Keratinocyte (primary cell): ENCODE results near the gene GLT1D1. TPM values are rescaled to one million over a fixed set of nuclear protein-coding genes. Genes with fewer than 3 reads are reported as not detected.

Experiments
- DNase-seq: peaks from one replicate; pipeline ENCODE4 v3.0.0-alpha.2; 2011; ENCODE audit warnings: low read depth, missing footprints, low spot score
- FAIRE-seq: peaks from 2 replicates; lab custom pipeline; 2011; peaks lifted over from hg19 to GRCh38; lab: Jason Lieb, UNC
- H2AFZ ChIP-seq: 2 replicates; pipeline ENCODE4 v1.6.0; 2012; ENCODE audit warnings: low read length, control low read depth, inconsistent platforms; ENCODE audit not compliant: control insufficient read depth
- H3K27ac ChIP-seq: 2 replicates; pipeline ENCODE4 v1.5.1; 2011; ENCODE audit warnings: low read length; ENCODE audit not compliant: control insufficient read depth, insufficient read depth
- H3K27me3 ChIP-seq: 3 replicates; pipeline ENCODE4 v1.6.0; 2011; ENCODE audit warnings: low read length; ENCODE audit not compliant: control insufficient read depth, insufficient read depth; ENCODE audit errors: extremely low read depth
- H3K36me3 ChIP-seq, 2 experiments: 2 replicates in 1 of 2; 3 replicates in 1 of 2; pipeline ENCODE4 v1.5.1; 2011; ENCODE audit warnings: low read length in 2 of 2, mild to moderate bottlenecking in 1 of 2; ENCODE audit not compliant: control insufficient read depth in 2 of 2, insufficient read depth in 2 of 2; ENCODE audit errors: extremely low read depth in 1 of 2
- H3K4me1 ChIP-seq: 3 replicates; pipeline ENCODE4 v1.5.1; 2011; ENCODE audit warnings: low read length; ENCODE audit not compliant: control insufficient read depth, insufficient read depth; ENCODE audit errors: extremely low read depth
- H3K4me2 ChIP-seq: 3 replicates; pipeline ENCODE4 v1.6.0; 2011; ENCODE audit warnings: low read depth, low read length; ENCODE audit not compliant: control insufficient read depth, insufficient read depth; ENCODE audit errors: extremely low read depth
- H3K4me3 ChIP-seq, 3 experiments: fragments of 200-600 bp in 1 of 3; sonication (generic) in 1 of 3; 2 replicates in 2 of 3; 3 replicates in 1 of 3; pipeline ENCODE4 v1.5.1; 2011 to 2016; ENCODE audit warnings: low read length in 3 of 3, mild to moderate bottlenecking in 3 of 3, control low read depth in 2 of 3, inconsistent platforms in 1 of 3, low read depth in 1 of 3, mixed read lengths in 1 of 3, mixed run types in 1 of 3, moderate library complexity in 1 of 3; ENCODE audit not compliant: control insufficient read depth in 2 of 3, insufficient read depth in 2 of 3; ENCODE audit errors: extremely low read depth in 1 of 3
- H3K79me2 ChIP-seq: 2 replicates; pipeline ENCODE4 v1.6.0; 2012; ENCODE audit warnings: low read length; ENCODE audit not compliant: control insufficient read depth, insufficient read depth
- H3K9ac ChIP-seq: 3 replicates; pipeline ENCODE4 v1.6.0; 2011; ENCODE audit warnings: low read length; ENCODE audit not compliant: control insufficient read depth, insufficient read depth; ENCODE audit errors: extremely low read depth
- H3K9me1 ChIP-seq: 3 replicates; pipeline ENCODE4 v1.6.0; 2011; ENCODE audit warnings: low read length; ENCODE audit not compliant: control insufficient read depth, insufficient read depth; ENCODE audit errors: extremely low read depth
- H3K9me3 ChIP-seq: 2 replicates; pipeline ENCODE4 v1.5.1; 2012; ENCODE audit warnings: low read depth, low read length; ENCODE audit not compliant: control insufficient read depth
- H4K20me1 ChIP-seq: 3 replicates; pipeline ENCODE4 v1.6.0; 2011; ENCODE audit warnings: low read length; ENCODE audit not compliant: control insufficient read depth, insufficient read depth; ENCODE audit errors: extremely low read depth
- CTCF ChIP-seq, 3 experiments: IDR thresholded peaks in 1 of 3; conservative IDR thresholded peaks in 1 of 3; optimal IDR thresholded peaks in 1 of 3; 2 replicates in 2 of 3; 3 replicates in 1 of 3; pipeline versions ENCODE3 to v1.5.1; 2011; ENCODE audit warnings: low read length in 3 of 3, mild to moderate bottlenecking in 3 of 3, moderate library complexity in 2 of 3, control low read depth in 1 of 3, inconsistent platforms in 1 of 3; ENCODE audit not compliant: insufficient read depth in 2 of 3; ENCODE audit errors: extremely low read depth in 1 of 3
- EZH2 ChIP-seq: IDR thresholded peaks from one replicate; pipeline ENCODE4 v1.6.1; 2012; ENCODE audit warnings: inconsistent platforms, mild to moderate bottlenecking, low read length, moderate library complexity
- dilution Hi-C: fragments of 300-500 bp; cut with MboI; formaldehyde crosslinking; loops from one replicate; pipeline ENCODE4 v1.7.0; 2020; ENCODE audit warnings: low sequenced_read_pairs; ENCODE audit not compliant: extremely low pct_ligation_motif_present
- polyA plus RNA-seq, 5 experiments: library from polyadenylated mRNA; depleted of rRNA in 3 of 5; stranded (reverse) in 3 of 5; stranded (forward) in 1 of 5; unstranded in 1 of 5; fragments of >200 nt; gene quantifications; 1 replicate in 1 of 5; 2 replicates in 3 of 5; 3 replicates in 1 of 5; pipeline versions ENCODE4 v1.2.1 to v1.2.3, GENCODE V29; 2011 to 2012; ENCODE audit warnings: missing spikeins in 2 of 5, low read depth in 1 of 5, low replicate concordance in 1 of 5

Gene GLT1D1
- polyA plus RNA-seq, 1 donor (not counting 4 experiments of a cell fraction or from before 2014, with no cell fraction given) = not detected

GRCh38 chr12:128818065-128819022 lies 34.9 kb upstream of the GLT1D1 start:
- H3K79me2 ChIP-seq = peaks cover 98% of the 10 kb centered on the region
- TF ChIP-seq CTCF (optimal IDR thresholded peaks at IDR 0.05 in 1 of 3, IDR thresholded peaks at IDR 0.05 in 1 of 3, conservative IDR thresholded peaks at IDR 0.05 in 1 of 3; ENCODE audit: extremely low read depth in 1 of 3, insufficient read depth in 2 of 3, low read length in 3 of 3) (no peak), EZH2 (no peak)
- H3K27ac ChIP-seq = peak overlapping the region; percentile 58
- H2AFZ ChIP-seq = no peak overlapping the region
- peaks cover 3% of the 10 kb centered on the region for H4K20me1 ChIP-seq
- peaks cover 25% of the 10 kb centered on the region for H3K4me1 ChIP-seq
- no peaks in the 10 kb centered on the region for H3K27me3 ChIP-seq
- dilution Hi-C loops = no loop called here
- peak overlapping the region; percentile 24 for H3K9ac ChIP-seq
- no peak overlapping the region for H3K4me3 ChIP-seq
- H3K9me3 ChIP-seq = no peaks in the 10 kb centered on the region
- no peaks in the 10 kb centered on the region for H3K9me1 ChIP-seq
- FAIRE-seq (no peak), DNase-seq (peak; percentile 45)
- H3K4me2 ChIP-seq = peak overlapping the region; percentile 44
- H3K36me3 ChIP-seq = peaks cover 14 to 16% of the 10 kb centered on the region in 2 experiments

GRCh38 chr12:128819293-128820144 lies 33.8 kb upstream of the GLT1D1 start:
- no peak for DNase-seq
- Histone ChIP-seq H3K27me3 (no peaks in the 10 kb centered on the region), H2AFZ (no peak overlapping the region), H4K20me1 (peaks cover 3% of the 10 kb centered on the region), H3K9me1 (no peaks in the 10 kb centered on the region), H3K27ac (no peak overlapping the region), H3K36me3 (peaks cover 9 to 10% of the 10 kb centered on the region in 2 experiments), H3K4me2 (no peak overlapping the region), H3K4me3 (no peak overlapping the region), H3K9me3 (no peaks in the 10 kb centered on the region), H3K79me2 (peaks cover 89% of the 10 kb centered on the region), H3K9ac (no peak overlapping the region), H3K4me1 (peaks cover 25% of the 10 kb centered on the region)
- no peak for TF ChIP-seq EZH2
- no peak for TF ChIP-seq CTCF (optimal IDR thresholded peaks at IDR 0.05 in 1 of 3, IDR thresholded peaks at IDR 0.05 in 1 of 3, conservative IDR thresholded peaks at IDR 0.05 in 1 of 3; ENCODE audit: extremely low read depth in 1 of 3, insufficient read depth in 2 of 3, low read length in 3 of 3)
- FAIRE-seq = no peak
- dilution Hi-C loops = no loop called here
